AG04450 (cell line): ENCODE results near the gene SMYD2. TPM values are rescaled to one million over a fixed set of nuclear protein-coding genes. Genes with fewer than 3 reads are reported as not detected.
A peak's percentile ranks its signal among the peaks of the same experiment; 100 is the strongest.

Experiments
- CTCF ChIA-PET: fragments of 300-600, 350-600 bp; formaldehyde crosslinking; extraction: SDS; loops from one replicate; lab custom pipeline; 2022; ENCODE audit warnings: antibody characterized with exemption, inconsistent platforms; lab: Charles Lee
- POLR2A ChIA-PET: fragments of 350-600 bp; formaldehyde crosslinking; extraction: SDS; loops from one replicate; lab custom pipeline; 2021; ENCODE audit warnings: antibody characterized with exemption, inconsistent platforms; lab: Yijun Ruan, JAX
- DNase-seq: peaks from one replicate; pipeline ENCODE4 v3.0.0-alpha.2; 2011; ENCODE audit warnings: low read depth, low spot score
- H3K27ac ChIP-seq: one replicate; pipeline ENCODE4 v1.5.1; 2012; ENCODE audit warnings: low read depth, low read length, control low read depth
- H3K27me3 ChIP-seq: one replicate; pipeline ENCODE4 v1.6.0; 2012; ENCODE audit warnings: low read length; ENCODE audit not compliant: control insufficient read depth, insufficient read depth
- H3K4me3 ChIP-seq: 2 replicates; pipeline ENCODE4 v1.5.1; 2011; ENCODE audit warnings: mild to moderate bottlenecking, low read depth, low read length, control low read depth
- H3K9me3 ChIP-seq: 2 replicates; pipeline ENCODE4 v1.5.1; 2012; ENCODE audit warnings: low read length; ENCODE audit not compliant: control insufficient read depth, insufficient read depth
- polyA plus RNA-seq: library from polyadenylated mRNA; depleted of rRNA; stranded (reverse); fragments of >200 nt; gene quantifications from 2 replicates; pipeline ENCODE4 v1.2.3, GENCODE V29; 2011
- TF ChIP-seq, protein P1 (sequence below): IDR thresholded peaks from 2 replicates; pipeline ENCODE4 v1.5.1; 2011; ENCODE audit warnings: low read depth, low read length, control low read depth, inconsistent platforms

SMYD2 gene
- polyA plus RNA-seq, 1 experiment: 54.7 TPM

DNA sequence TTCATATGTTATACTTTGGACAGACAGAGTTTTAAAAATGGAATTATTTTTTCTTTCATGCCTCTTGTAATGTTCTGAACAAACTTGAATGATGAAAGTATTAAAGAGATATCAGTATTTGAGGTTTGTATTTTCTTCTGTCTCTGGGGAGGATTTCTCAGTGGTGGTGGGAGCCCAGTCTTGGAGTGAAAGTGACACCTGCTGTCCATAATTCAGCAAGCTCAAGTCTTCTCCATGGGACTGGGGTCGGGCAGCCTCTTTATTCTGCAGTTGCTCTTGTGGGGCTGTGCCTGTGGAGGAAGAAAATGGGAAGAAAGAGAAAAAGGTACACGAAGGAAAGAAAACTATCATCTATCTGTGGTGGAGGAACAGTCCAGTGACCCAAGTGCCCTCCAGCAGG, 56.1 kb downstream of the SMYD2 start:
- ChIA-PET CTCF (interaction anchor here (0.5 to 3.5 kb wide), 5 partner anchors 75 to 291 kb away, joined by 3 to 18 read pairs (median 5); partner anchors contain the start of gene CENPF), POLR2A (interaction anchor here (1.7 kb wide), 1 partner anchor 214 kb away, joined by 5 read pairs; the partner anchor contains the start of gene PTPN14)
- H3K9me3 ChIP-seq: no peaks in the 10 kb centered on the region
- H3K27ac ChIP-seq: no peak overlapping the region
- H3K27me3 ChIP-seq: no peaks in the 10 kb centered on the region
- DNase-seq: no peak
- H3K4me3 ChIP-seq: no peak overlapping the region
- TF ChIP-seq, protein P1, sequence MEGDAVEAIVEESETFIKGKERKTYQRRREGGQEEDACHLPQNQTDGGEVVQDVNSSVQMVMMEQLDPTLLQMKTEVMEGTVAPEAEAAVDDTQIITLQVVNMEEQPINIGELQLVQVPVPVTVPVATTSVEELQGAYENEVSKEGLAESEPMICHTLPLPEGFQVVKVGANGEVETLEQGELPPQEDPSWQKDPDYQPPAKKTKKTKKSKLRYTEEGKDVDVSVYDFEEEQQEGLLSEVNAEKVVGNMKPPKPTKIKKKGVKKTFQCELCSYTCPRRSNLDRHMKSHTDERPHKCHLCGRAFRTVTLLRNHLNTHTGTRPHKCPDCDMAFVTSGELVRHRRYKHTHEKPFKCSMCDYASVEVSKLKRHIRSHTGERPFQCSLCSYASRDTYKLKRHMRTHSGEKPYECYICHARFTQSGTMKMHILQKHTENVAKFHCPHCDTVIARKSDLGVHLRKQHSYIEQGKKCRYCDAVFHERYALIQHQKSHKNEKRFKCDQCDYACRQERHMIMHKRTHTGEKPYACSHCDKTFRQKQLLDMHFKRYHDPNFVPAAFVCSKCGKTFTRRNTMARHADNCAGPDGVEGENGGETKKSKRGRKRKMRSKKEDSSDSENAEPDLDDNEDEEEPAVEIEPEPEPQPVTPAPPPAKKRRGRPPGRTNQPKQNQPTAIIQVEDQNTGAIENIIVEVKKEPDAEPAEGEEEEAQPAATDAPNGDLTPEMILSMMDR: no peak

DNA sequence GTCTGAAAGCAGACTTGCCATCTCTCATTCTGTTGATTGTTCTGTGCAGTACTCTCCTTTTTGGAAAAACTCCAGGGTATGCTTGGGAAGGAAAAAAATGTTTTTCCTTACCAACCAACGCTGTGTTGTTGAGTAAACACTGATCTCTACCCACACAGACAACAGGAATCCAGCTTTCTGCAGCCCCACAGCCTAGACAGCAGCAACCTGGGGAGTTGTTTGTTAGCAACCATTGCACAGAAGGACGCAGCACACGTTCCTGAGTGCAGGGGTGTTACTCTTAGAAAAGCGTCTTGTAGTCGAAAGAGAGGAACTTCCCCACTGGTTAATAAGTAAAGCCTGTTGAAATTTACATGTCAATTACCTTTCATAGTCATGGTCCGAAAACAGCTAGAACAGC, 56.6 kb downstream of the SMYD2 start:
- H3K27me3 ChIP-seq: no peaks in the 10 kb centered on the region
- DNase-seq: peak; percentile 34
- POLR2A ChIA-PET: interaction anchor here (0.9 to 1.7 kb wide), 2 partner anchors 12 to 214 kb away, joined by 3 to 5 read pairs; partner anchors contain the start of gene PTPN14
- H3K4me3 ChIP-seq: no peak overlapping the region
- TF ChIP-seq, protein P1: no peak
- H3K9me3 ChIP-seq: no peaks in the 10 kb centered on the region
- H3K27ac ChIP-seq: peak overlapping the region; percentile 52
- CTCF ChIA-PET: interaction anchor here (0.5 to 3.5 kb wide), 6 partner anchors 76 to 291 kb away, joined by 3 to 18 read pairs (median 4); partner anchors contain the start of gene CENPF

DNA sequence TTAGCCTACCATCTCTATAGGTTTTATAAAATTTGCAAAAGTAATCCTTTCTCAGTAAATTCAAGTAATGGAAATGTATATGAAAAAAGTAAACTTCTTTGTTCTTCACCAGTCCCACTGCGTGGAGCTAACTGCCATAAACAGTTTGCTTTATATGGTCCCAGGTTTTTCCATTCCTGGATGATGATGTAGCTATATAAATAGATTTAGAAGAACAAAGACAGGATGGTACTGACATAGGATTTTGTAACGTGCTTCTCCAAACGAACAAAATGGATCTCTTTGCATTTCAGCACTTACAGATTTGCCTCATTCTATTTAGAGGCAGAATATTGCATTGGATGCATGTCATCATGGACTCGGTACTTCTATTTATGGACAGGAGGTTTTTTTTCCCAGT, 57.3 kb downstream of the SMYD2 start:
- ChIA-PET POLR2A (interaction anchor here (0.9 to 1.7 kb wide), 2 partner anchors 12 to 213 kb away, joined by 3 to 5 read pairs; partner anchors contain the start of gene PTPN14), CTCF (interaction anchor here (1.0 to 3.5 kb wide), 5 partner anchors 77 to 291 kb away, joined by 3 to 18 read pairs (median 5); no protein-coding TSS in a partner anchor)
- Histone ChIP-seq H3K4me3 (no peak overlapping the region), H3K9me3 (no peaks in the 10 kb centered on the region), H3K27ac (no peak overlapping the region), H3K27me3 (no peaks in the 10 kb centered on the region)
- no peak for DNase-seq
- TF ChIP-seq, protein P1: no peak

DNA sequence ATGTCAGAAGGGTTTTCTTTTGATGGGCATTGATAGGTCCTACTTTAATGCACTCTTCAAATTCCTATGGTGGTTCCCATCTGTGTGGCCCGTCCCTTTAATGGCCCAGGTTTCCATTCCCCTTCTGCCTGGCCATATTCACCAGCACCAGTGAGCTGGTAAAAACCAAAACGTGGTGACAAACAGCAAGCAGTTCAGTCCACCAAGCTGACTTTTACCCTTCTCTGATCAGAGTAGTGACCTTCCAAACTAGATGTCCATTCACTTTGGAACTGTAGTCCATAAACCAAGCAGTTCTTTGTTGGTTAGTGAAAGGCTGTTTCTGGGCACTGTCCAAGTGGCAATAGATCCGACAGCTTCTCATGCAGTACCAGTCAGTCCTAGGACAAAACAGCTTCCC, 60.5 kb downstream of the SMYD2 start:
- H3K27me3 ChIP-seq: no peaks in the 10 kb centered on the region
- no peak overlapping the region for H3K27ac ChIP-seq
- TF ChIP-seq, protein P1: no peak
- H3K9me3 ChIP-seq: no peaks in the 10 kb centered on the region; the same call in 1 of the 2 replicates
- POLR2A ChIA-PET: no interaction called here
- no peak for DNase-seq
- H3K4me3 ChIP-seq: no peak overlapping the region
- CTCF ChIA-PET: interaction anchor here (1.1 to 2.7 kb wide), 5 partner anchors 9 to 1185 kb away, joined by 3 to 16 read pairs (median 6); no protein-coding TSS in a partner anchor

DNA sequence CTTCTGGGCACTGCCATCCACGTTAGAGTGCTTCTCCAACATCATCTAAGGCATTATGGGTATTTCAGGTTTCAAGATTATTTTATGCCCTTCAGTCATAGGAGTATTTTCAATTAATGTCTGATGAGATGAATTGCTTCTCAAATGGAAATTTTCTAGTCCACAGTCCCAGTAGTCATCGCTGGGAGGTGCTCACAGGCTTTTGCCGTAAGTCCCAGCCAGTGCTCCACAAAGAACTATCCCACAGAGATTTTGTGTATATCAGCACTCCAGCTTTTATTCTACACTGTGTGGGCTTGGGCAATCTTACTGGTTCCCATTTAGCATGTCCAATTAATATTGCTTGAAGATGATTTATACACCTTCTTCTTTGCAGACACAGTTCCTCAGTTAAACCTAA, 61.0 kb downstream of the SMYD2 start:
- Histone ChIP-seq H3K27me3 (no peaks in the 10 kb centered on the region), H3K27ac (no peak overlapping the region), H3K9me3 (no peaks in the 10 kb centered on the region; the same call in 1 of the 2 replicates), H3K4me3 (no peak overlapping the region)
- TF ChIP-seq, protein P1: no peak
- CTCF ChIA-PET: interaction anchor here (1.1 to 2.7 kb wide), 2 partner anchors 9 to 1184 kb away, joined by 3 to 16 read pairs; no protein-coding TSS in a partner anchor
- POLR2A ChIA-PET: no interaction called here
- DNase-seq: no peak
